Hematopoietic multipotent progenitor cell treated with erythropoietin and hydrocortisone succinate and interleukin-3 and kit ligand, for 8 days (in vitro differentiated cells): ENCODE measurements around the gene POLR3A.

Experiments
- DNase-seq: peaks from one replicate; pipeline ENCODE4 v3.0.0-alpha.2; 2015

Gene POLR3A

GRCh38 chr10:77975086-77975666, 54.1 kb downstream of the POLR3A start:
- DNase-seq = no peak

DNA sequence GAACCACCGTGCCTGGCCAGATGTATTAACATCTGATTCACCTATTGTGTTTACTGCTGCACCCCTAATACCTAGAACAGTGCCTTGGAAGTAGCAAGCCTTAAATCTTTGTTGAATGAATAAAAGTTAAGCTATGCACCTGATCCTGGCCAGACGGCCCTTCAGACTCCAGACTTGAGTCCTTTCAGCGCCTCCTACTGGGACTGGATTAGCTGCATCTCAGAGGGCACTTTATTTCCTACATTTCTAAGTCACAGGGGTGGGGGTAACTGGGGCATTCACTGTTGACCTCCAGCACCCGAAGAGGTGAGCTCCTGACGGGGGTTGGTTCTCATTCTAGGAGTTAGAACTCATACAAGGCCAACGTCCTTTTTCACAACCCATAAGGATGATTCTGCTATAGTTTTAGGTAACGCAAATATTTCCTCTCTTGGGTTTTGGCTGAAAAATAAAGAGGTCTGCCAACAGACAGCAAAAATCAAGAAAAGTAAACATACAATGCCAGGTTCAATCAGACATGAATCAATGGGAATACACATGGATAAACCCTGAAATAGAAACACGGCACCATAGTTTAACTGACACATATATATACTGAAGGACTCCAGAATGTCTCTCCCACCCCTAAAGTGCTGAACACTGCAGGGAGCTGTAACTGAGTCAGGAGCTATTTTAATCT, 54.8 kb downstream of the POLR3A start:
- peak; percentile 36 for DNase-seq

- no peak for DNase-seq
Measured at GRCh38 chr10:77973276-77973675, 56.0 kb downstream of the POLR3A start.

DNA sequence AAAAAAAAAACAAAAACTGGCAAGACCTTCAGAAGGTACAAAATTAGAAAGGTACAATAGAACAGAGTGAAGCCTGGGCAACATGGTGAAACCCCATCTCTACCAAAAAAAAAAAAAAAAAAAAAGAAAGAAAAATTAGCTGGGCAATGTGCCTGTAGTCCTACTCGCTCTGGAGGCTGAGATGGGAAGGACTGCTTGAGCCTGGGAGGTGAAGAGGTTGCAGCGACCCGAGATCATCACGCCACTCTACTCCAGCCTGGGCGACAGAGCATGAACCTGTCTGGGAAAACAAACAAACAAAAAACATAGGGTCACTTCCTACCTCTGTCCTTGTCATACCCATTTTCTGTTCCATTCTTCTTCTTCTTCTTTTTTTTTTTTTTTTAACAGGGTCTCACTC, 57.2 kb downstream of the POLR3A start:
- no peak for DNase-seq

DNA sequence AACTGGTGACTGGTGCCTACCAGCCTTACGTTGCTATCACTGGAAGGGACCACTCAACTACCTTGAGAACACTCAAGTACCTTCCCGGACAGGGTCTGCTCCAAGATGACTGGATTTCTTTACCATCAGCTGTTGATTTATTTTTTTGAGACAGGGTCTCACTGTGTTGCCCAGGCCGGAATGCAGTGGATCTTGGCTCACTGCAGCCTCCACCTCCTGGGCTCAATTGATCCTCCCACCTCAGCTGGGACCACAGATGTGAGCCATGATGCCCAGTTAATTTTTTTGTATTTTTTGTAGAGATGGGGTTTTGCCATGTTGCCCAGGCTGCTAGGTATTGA, 57.5 kb downstream of the POLR3A start:
- DNase-seq = no peak

DNA sequence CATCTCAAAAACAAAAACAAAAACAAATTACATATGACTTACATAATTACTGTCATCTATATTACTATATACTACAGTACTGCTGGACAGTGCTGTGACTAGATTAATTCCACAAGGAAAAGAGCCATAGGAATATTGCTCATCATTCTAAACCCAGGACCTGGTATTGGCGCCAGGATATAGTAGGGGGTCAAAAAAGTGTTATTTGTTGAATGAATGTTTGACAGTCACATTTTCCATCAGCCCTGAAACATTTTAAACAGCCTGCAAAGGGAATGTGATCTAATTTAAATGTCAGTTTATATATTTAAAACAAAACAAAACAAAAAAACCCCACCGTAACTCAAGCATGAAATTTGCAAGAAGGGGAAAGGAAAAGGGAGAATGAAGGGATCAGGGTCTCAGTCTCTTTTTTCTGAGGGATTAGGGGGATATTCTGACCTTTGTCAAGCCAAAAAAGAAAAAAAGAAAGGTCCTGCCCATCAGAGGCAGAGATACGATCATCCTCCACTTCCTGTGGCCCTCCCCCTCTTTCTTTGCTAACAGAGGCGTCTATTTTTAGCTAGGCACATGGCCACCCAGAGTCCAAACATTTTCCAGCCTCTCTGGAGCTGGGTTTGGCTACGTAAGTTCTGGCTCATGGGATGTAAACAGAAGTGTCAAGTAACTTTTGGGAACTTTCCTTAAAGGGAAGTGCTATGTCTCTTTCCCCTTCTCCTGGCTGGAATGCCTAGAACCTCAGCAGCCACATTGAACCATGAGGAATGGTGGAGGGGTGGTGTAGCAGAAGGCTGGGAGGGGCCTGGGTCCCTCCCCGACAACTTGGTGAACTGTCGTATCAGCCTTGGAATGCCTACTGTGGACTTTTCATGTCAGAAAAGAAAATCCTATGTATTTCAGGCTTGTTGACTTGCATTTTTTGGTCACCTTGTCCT, 58.2 kb downstream of the POLR3A start:
- peak; percentile 65 for DNase-seq

- DNase-seq = no peak
Measured at GRCh38 chr10:77969114-77969513, 60.2 kb downstream of the POLR3A start.

DNA sequence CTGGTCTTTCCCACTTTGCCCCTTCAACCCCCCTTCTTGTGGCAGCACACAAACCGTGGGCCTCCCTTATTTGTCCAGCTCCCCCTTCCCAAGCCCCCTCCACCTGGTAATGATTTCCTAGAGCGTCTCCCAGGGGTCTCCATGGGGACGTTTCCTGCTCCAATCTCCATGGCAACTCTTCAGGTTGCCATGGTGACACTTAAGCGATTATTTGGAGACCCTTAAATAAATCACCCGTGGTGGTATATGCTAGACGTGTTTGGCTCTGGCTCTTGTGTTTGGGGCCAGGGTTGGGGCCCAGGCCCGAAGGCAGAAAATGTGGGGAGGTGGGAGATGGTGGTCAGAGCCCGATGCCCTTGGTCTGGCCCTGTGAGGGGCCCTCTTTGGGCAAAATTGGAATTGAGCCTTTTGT, 61.7 kb downstream of the POLR3A start:
- no peak for DNase-seq

DNA sequence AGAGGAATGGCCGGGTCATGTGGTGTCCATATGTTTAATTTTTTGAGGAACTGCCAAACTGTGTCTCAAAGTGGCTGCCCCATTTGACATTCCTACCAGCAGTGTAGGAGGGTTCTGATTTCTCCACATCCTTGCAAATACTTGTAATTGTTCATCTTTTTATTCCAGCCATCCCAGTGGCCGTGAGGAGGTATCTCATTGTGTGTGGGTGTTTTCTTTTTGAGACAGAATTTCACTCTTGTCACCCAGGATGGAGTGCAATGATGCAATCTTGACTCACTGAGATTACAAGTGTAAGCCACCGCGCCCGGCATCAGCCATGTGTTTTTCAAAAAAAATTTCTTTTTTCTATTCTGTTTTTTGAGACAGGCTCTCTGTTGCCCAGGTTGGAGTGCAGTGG, 64.0 kb downstream of the POLR3A start:
- DNase-seq = no peak

DNA sequence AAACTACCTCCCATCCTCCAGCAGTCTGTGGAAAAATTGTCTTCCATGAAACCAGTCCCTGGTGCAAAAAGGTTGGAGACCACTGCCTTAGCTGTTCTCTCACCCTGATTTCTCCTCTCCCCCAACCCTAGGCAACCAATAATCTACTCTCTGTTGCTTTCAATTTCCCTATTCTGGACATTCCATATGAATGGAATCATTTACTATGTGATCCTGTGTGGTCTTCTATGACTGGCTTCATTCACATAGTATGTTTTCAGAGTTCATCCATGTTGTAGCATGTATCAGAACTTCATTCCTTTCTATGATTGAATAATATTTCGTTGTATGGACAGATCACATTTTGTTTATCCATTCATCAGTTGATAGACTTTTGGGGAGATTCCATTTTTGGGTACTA, 64.5 kb downstream of the POLR3A start:
- no peak for DNase-seq

GRCh38 chr10:77963901-77964300, 65.4 kb downstream of the POLR3A start:
- DNase-seq = no peak

GRCh38 chr10:77962350-77963146, 66.8 kb downstream of the POLR3A start:
- DNase-seq = no peak

GRCh38 chr10:77961668-77962067, 67.6 kb downstream of the POLR3A start:
- DNase-seq = no peak

DNA sequence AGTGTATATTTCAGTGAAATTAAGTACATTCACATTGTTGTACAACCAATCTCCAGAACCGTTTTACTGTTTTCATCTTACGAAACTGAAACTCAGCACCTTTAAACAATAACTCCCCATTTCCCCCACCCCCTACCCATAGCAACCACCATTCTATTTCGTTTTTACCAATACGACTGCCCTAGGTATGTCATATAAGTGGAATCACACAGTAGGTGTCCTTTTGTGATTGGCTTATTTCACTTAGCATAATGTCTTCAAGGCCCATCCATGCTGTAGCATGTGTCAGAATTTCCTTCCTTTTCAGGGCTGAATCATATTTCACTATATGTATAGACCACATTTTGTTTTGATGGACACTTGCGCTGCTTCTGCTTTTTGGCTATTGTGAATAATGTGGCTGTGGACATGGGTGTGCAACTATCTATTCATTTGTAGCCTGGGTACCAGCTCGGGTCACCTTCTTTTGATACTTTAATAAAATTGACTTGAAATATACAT, 68.4 kb downstream of the POLR3A start:
- no peak for DNase-seq

DNA sequence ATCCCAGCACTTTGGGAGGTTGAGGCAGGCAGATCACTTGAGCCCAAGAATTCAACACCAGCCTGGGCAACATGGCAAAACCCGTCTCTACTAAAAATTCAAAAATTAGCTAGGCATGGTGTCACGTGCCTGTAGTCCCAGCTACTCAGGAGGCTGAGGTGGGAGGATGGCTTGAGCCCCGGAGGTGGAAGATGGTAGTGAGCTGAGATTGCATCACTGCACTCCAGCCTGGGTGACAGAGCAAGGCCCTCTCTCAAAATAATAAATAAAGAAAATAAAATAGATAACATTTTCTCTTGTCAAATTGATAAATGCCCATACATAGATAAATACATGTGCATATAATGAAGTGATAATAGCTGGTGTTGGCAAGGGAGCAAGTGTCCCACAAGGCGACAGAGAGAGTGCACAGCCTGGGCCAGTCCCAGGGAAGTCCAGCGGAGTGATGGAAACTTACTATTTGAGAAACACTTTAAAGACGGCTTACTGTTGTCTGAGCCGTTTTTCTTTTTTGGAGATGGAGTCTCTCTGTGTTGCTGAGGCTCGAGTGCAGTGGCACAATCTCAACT, 69.3 kb downstream of the POLR3A start:
- no peak for DNase-seq

- no peak for DNase-seq
Measured at GRCh38 chr10:77959384-77959783, 69.9 kb downstream of the POLR3A start.

- no peak for DNase-seq
Measured at GRCh38 chr10:77955136-77955535, 74.2 kb downstream of the POLR3A start.

GRCh38 chr10:77949167-77949566, 80.1 kb downstream of the POLR3A start:
- no peak for DNase-seq

- no peak for DNase-seq
Measured at GRCh38 chr10:77946084-77946483, 83.2 kb downstream of the POLR3A start.

- no peak for DNase-seq
Measured at GRCh38 chr10:77944519-77944918, 84.8 kb downstream of the POLR3A start.

DNA sequence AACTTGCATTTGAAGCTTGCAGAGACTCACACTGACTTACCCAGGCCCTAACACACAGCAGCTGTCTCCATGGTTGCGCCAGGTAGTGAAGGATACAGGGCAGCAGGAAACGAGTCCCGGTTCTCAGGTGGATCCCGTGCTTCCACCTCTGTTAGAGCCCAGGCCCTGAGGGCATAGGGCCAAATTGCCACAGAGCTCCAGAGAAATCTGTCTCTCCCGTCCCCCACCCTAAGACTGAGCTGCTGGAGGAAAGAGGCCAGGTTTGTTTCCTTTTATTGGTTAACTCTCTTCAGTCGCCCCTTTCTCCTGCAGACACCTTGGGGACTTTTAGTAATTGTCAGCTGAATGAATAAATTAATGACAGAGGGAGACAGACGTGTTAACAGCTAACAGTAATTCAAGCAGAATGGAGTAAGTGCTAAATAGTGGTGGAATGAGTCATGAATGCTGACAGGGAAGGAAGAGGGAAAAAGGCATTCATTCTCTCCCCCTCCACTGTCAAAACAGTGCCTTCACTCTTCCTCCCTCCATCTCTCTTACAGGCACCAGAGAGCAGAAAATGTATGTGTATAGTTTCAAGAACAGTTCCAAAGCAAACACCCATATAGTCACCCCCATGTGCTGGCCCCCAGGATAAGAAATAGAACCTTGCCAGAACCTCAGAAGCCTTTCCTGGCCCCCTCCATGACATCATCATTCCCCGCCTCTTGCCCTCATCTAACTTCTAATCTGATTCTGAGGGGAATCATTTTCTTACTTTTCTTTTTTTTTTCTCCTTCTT, 86.0 kb downstream of the POLR3A start:
- no peak for DNase-seq

DNA sequence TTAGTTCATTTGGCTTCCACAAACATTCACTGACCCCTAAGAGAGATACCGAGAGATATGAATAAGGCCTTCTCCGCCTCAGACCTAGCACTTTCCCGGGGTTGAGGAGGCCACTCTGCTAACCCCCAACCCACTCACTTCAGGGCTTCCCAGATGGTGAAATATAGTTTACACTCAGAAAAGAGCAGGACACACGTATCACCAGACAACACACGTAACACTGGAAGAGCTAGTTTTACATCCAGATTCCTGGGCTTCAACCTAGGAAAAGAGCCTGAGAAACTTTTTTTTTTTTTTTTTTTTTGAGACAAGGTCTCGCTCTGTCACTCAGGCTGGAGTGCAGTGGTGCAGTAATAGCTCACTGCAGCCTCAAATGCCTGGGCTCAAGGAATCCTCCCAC, 87.5 kb downstream of the POLR3A start:
- DNase-seq = no peak
